Coronary artery (tissue), 2 donors: Measurements from ENCODE around the gene OVCA2.

Source experiments
- DNase-seq: peaks from one replicate; pipeline ENCODE4 v3.0.0-alpha.2; 2017; ENCODE audit warnings: low spot score
- H3K27ac ChIP-seq, 2 donors: fragments of 200-600 bp; sonication (generic); one replicate each; pipeline ENCODE4 v1.5.1; 2016 to 2019
- H3K4me3 ChIP-seq: fragments of 200-600 bp; sonication (generic); 2 replicates; pipeline ENCODE4 v1.5.1; 2016; ENCODE audit warnings: mild to moderate bottlenecking, moderate library complexity
- TF ChIP-seq, protein P1 (sequence below): fragments of 200-600 bp; sonication (generic); IDR thresholded peaks from one replicate; pipeline ENCODE4 v1.5.1; 2019; ENCODE audit warnings: antibody characterized with exemption

OVCA2 gene

DNA sequence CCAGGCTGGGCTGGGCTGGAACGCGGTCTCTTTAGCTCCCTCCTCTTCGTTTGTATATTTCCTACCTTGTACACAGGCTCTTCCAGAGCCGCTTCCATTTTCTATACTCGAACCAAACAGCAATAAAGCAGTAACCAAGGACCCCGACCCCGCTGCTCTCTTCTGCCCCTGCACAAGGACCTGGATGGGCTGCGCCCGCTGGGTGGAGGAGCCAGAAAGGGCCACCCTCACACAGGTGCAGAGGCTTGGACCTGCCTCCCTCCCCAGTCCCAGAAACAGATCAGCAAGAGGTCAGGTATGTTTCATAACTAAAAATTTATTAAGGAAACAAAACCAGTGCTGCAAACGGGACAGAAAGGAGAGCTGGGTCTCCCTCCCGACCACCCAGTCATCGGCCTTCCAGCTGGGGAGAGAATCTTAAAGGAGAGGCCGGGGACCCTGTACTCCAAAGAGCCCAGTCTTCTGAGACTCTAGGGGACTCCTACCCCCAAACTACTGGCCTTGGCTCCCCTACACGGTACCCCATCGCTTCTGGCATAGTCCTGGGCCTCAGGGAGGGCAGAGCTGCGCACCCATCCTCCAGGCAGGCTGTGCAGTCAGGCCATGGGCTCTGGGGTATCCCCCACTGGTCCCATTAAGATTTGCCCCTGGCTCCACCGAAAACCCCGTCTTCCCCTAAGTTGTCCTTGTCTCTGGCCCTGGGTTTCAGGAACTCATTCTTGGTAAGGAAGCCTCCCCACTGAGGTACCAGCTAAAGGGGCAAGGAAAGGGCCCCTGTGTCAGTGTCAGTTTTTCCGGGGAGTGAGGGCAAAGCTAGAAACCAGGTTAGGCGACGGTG lies 17.9 kb downstream of the OVCA2 start:
- peak overlapping the region; percentile 69 for H3K4me3 ChIP-seq
- peak overlapping the region; percentile 28 to 88 for H3K27ac ChIP-seq
- no peak for DNase-seq
- TF ChIP-seq, protein P1, sequence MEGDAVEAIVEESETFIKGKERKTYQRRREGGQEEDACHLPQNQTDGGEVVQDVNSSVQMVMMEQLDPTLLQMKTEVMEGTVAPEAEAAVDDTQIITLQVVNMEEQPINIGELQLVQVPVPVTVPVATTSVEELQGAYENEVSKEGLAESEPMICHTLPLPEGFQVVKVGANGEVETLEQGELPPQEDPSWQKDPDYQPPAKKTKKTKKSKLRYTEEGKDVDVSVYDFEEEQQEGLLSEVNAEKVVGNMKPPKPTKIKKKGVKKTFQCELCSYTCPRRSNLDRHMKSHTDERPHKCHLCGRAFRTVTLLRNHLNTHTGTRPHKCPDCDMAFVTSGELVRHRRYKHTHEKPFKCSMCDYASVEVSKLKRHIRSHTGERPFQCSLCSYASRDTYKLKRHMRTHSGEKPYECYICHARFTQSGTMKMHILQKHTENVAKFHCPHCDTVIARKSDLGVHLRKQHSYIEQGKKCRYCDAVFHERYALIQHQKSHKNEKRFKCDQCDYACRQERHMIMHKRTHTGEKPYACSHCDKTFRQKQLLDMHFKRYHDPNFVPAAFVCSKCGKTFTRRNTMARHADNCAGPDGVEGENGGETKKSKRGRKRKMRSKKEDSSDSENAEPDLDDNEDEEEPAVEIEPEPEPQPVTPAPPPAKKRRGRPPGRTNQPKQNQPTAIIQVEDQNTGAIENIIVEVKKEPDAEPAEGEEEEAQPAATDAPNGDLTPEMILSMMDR: no peak

DNA sequence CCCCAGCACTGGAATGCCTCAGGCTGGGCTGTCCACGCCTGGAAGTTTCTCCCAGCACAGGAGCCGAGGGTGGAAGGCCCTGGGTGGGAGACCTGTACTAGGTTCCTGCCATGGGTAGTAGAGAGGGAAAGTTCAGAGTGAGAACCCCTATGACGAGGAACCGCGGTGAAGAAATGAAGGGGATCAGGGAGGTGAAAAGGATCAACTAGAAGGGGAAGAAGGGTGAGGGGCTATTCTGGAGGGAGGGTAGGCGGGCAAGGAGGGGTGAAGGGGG lies 18.5 kb downstream of the OVCA2 start:
- TF ChIP-seq, protein P1: no peak
- no peak for DNase-seq
- H3K4me3 ChIP-seq: no peak overlapping the region
- peak overlapping the region; percentile 28 to 88 for H3K27ac ChIP-seq

DNA sequence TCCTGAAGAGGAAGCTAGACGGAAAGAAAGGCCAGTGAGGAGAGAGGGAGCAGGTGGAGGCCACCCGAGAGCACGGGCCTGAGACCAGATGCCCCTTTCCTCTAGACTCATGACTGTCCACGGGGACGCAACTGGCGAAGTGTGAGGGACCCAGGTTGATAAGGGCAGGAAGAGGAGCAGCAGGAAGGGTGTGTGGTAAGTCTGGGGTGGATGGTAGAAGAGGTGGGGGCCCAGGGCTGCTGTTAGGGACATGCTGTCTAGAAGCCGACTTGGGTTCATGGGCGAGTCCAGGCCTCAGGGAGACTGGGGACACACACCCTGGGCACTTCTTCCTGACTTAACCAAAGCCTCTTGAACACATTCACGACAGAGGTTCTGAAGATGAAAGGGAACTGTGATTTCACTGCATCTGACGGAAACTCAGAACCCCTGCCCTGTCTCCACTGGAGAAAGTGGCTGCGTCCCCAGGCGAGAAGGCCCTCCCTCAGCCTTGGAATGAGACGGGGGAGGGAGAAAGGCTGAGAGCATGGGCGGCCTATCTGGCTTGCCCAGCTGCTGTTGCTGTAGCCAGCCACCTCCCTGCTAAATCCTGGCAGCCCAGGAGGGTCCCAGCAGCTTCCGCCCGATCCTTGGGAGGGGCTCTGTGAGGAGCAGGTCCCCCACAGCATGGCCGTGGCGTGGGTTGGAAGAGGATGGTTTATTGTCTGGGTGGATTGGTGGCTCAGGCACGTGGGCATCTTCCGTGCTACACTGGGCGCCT lies 19.0 kb downstream of the OVCA2 start:
- DNase-seq: no peak
- H3K4me3 ChIP-seq: no peak overlapping the region
- TF ChIP-seq, protein P1: no peak
- H3K27ac ChIP-seq: peak overlapping the region; percentile 18 to 88

DNA sequence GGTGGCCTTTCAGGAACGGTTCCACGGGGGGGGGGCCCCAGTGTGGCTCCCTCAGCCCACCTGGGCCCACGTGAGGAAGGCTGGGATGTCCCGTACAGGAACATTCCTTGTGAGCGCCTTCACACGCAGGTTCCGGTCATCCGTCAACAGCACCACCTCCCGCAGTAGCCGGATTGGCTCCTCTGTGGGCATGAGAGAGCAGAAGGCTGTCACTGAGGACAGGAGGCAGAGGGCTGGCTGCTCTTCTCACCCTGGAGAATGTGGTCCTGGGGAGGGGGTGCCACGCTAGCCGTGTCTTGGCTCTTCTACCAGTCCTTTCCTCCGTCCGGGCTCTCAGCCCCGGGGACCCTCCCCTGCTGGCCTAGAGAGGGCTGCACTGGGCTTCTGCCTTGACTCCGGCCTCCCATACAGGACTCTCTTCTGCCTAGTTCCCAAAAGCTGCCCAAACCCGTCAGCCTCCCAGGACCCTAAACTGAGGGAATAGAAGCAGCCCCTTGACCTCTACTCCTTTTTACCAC lies 19.7 kb downstream of the OVCA2 start:
- no peak for DNase-seq
- Histone ChIP-seq H3K4me3 (no peak overlapping the region), H3K27ac (peak overlapping the region; percentile 18 to 88)
- TF ChIP-seq, protein P1: no peak

DNA sequence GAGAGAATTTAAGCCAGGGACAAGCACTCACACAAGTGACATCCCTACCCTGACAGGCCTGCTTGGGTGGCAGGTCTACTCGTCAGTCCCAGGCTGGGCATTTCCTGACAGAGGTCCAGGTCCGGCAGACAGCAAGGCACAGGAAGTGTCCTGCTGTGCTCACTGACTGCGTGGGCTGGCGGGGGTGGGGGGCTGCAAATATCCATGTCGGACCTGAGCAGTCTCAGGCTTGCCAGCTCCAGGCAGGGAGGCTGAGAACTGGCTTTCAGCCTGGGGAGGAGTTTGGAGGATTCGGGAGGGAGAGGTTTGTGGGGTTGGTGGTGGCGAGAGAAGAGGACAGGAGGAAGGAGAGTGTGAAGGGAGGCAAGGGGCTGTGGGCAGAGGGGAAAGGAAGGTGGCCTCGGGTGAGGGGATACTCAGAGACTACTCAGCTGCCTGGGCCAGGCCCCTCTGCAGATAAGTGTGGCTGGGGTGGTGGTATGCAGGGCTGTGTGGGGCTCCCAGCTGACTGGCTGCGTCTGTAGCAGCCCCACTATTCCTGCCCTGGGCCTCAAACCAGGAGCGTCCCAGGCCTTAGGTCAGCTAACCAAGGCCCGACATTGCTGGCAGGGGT lies 20.9 kb downstream of the OVCA2 start:
- TF ChIP-seq, protein P1: no peak
- Histone ChIP-seq H3K4me3 (no peak overlapping the region), H3K27ac (peak overlapping the region; percentile 10 to 84)
- no peak for DNase-seq

DNA sequence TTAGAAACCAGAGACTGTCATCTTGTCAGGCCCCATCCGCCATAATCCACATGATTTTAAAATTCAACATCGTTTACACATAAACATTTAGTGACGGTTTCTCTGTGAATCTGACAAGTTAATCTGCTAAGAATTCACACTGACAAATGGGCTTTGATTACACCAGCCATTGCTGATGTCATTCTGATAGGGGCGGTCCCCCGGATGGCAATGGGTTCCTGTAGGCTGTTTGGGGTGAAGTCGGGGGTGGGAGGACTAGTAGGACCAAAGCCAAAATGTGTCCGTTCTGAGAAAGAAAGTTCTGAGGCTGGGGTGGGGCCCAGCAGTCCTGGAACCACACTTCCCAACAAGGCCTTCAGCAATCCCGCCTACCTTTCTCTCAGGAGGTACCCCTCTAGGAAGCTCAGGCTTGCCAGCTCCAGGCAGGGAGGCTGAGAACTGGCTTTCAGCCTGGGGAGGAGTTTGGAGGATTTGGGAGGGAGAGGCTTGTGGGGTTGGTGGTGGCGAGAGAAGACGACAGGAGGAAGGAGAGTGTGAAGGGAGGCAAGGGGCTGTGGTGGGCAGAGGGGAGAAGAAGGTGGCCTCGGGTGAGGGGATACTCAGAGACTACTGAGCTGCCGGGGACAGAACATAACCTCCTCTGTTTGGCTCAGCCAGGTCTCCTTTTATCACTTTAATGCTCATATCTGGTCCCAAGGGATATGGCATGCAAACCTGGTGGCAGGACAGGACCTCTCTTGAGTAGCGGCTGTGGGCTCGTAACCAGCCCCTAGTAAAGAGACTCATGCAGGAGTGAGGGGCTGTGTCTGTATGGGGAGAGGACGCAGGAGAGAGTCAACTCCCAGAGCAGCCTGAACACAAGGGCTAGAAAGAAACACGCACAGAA lies 21.7 kb downstream of the OVCA2 start:
- DNase-seq: no peak
- TF ChIP-seq, protein P1: no peak
- Histone ChIP-seq H3K27ac (peak overlapping the region; percentile 10 to 84), H3K4me3 (no peak overlapping the region)
